Stimulated activated CD4-positive, alpha-beta T cell treated with anti-CD3 and anti-CD28 coated beads, TNF-alpha, amount 100 ng/mL, for 1 hour (primary cell): Measurements from ENCODE around the gene ZNF784.

Experiments
- DNase-seq, 3 donors: peaks; one replicate each; pipeline ENCODE4 v3.0.0-alpha.2; 2020; ENCODE audit warnings: low read depth in 3 of 3, low spot score in 1 of 3

ZNF784 gene

DNA sequence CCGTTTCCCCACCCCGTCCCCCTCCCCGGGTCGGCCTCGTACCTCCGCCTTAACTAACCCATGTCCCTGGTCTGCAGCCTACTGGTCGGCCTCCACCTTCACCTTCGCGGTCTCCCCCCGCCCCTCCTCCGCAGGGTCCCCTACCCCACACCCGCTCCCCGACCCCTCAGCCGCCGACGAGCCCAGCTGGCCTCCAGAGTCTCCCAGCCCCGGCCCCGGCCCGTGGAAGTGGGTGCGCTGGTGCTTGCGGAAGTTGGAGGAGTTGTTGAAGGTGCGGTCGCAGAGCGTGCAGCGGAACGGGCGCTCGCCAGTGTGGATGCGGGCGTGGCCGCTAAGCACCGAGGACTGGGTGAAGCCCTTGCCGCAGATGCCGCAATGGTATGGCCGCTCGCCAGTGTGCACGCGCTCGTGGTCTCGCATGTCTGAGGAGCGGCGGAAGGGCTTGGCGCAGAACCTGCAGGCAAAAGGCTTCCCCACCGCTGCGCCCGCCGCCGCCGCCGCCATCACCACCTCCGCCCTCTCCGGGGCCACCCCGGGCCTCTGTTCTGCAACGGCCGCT lies 2.6 kb downstream of the ZNF784 start:
- no peak for DNase-seq

DNA sequence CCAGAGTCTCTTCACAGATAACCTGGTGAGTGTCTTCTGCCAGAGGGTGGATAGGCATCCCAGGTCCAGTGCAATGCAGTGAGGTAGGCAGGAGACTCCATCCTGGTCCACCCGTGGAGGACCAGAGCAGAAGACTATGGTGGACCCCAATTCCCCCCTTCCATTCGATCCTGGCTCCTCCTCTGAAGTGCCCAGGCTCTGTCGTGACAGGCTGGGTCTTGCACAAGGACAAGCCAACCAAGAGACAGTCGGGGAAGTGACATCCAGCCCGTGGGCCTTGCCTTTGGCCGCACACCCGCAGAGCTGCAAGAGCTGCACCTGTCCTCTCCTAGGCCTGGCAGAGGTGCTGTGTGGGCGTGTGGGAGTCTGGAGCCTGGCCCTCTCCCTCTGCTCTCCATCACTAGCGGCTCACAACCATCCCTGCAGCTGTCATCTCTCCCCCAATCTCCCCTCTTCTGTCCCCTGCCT lies 3.1 kb downstream of the ZNF784 start:
- DNase-seq = no peak

DNA sequence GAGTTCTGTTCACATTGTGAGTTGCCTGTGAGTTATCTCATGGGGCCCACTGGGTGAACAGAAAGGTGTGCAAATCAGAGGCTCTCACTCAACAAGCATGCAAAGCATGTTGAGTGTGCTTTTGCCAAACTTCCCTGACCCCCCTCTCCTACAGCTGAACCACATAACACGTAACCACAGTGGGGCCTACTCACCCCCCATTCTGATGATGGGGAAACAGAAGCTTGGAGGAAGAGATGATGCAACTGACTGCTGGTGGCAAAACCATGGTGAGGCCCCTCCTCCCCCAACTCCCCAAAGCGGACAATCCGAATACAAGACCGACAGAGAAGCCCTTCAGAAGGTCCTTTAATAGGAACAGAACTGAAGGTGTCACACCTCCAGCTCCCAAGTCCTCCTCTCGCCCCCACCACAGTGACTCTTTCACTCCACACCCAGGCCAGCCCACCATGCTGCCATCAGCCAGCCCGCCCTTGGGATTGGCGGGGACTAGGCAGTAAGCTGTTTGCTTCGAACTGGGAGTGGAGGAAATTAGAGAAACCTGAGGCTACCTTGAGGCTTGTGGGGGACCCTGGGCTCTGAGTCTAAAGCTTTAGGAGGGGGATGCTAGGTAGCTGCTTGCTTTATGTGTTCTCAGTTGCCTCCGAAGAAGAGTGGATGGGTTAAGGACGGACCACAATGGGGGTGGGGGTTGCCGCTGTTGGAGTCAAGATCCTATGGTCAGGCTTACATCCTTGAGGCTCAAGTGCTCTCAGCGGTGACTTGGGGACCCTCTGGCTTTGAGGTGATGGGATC lies 3.8 kb downstream of the ZNF784 start:
- DNase-seq = no peak

- DNase-seq = no peak
Observed at GRCh38 chr19:55619286-55619685, 5.1 kb downstream of the ZNF784 start.

DNA sequence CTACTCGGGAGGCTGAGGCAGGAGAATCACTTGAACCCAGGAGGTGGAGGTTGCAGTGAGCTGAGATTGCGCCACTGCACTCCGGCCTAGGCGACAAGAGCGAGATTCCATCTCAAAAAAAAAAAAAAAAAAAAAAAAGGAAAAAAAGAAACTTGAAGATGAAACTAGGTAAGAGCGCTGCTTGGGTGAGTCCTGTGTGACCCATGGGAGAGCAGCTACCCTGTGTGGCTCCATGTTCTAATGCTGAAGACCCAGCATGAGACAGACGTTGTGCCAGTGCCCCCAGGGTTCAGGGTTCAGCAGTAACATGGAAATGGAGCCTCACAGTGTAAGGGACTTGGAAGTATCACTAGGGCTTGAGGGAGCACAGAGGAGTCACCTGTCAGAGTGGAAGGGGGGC lies 5.9 kb downstream of the ZNF784 start:
- DNase-seq = no peak

DNA sequence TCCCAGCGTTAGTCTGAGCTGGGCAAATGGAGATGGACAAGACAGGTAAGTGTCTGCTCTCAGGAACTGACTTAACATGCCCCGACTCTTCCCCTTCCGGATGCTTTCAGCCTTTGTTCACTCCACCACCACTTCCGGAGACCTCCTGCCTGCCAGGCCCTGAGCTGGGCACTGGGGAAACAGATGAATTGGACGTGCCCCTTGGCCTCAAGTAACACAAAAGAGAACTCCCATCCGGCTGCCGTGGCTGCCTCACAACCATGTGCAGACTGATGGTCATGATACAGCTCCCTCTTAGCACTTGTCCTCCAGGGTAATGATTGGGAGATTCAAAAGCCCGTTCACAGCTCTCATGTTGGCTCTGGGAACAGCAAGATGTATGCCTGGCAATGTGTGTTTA lies 6.9 kb downstream of the ZNF784 start:
- no peak for DNase-seq

DNA sequence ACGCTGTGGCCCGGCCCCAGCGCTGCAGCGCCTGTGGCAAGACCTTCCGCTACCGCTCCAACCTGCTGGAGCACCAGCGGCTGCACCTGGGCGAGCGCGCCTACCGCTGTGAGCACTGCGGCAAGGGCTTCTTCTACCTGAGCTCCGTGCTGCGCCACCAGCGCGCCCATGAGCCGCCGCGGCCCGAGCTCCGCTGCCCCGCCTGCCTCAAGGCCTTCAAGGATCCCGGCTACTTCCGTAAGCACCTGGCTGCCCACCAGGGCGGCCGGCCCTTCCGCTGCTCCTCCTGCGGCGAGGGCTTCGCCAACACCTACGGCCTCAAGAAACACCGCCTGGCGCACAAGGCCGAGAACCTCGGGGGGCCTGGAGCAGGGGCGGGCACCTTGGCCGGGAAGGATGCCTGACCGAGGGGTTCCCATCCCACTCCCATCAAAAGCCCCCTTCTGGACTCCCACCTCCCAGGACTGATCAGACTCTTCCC lies 7.9 kb downstream of the ZNF784 start:
- DNase-seq = no peak

- no peak for DNase-seq
Observed at GRCh38 chr19:55615543-55616394, 8.6 kb downstream of the ZNF784 start.

GRCh38 chr19:55614711-55615542 lies 9.4 kb downstream of the ZNF784 start:
- no peak for DNase-seq

DNA sequence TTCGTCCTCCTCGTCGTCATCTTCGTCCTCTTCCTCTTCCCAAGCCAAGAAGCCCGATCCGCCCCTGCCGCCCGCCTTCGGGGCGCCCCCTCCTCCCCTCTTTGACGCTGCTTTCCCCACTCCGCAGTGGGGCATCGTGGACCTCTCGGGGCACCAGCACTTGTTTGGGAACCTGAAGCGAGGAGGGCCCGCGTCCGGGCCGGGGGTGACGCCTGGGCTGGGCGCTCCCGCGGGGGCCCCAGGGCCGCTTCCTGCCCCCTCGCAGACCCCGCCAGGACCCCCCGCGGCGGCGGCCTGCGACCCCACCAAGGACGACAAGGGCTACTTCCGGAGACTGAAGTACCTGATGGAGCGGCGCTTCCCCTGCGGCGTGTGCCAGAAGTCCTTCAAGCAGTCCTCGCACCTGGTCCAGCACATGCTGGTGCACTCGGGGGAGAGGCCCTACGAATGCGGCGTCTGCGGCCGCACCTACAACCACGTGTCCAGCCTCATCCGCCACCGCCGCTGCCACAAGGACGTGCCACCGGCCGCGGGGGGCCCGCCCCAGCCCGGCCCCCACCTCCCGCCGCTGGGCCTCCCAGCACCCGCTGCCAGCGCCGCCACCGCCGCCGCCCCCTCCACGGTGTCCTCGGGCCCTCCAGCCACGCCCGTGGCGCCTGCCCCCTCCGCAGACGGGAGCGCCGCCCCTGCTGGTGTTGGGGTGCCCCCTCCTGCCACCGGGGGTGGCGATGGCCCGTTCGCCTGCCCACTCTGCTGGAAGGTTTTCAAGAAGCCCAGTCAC lies 10.2 kb downstream of the ZNF784 start:
- no peak for DNase-seq

GRCh38 chr19:55613396-55613795 lies 11.0 kb downstream of the ZNF784 start:
- no peak for DNase-seq

DNA sequence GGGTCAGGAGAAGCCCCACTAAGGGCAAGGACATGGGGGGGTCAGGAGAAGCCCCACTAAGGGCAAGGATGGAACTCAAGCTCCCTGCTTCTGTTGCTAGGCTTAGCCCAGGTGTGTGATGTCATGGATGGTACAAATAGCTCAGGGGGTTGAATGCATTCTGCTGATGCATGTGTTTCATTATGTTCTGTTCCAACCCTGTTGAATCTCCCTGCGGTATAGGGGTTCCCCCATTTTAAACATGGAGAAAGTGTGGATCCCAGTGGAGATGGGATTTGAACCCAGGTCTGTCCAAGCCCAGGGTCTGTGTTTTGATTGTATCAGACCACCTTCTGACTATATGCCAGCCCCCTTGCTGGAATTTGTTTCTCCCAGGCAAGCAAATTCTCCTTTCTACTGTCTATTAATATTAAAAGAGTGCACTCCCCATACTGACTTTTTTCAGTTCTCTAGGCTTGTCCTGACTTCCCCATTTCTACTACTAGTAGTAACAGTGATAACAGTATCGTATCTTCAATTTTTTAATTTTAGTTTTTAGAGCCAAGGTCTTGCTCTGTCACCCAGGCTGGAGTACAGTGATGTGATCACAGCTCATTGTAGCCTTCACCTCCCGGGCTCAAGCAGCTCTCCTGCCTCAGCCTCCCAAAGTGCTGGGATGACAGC lies 12.3 kb downstream of the ZNF784 start:
- DNase-seq = no peak

DNA sequence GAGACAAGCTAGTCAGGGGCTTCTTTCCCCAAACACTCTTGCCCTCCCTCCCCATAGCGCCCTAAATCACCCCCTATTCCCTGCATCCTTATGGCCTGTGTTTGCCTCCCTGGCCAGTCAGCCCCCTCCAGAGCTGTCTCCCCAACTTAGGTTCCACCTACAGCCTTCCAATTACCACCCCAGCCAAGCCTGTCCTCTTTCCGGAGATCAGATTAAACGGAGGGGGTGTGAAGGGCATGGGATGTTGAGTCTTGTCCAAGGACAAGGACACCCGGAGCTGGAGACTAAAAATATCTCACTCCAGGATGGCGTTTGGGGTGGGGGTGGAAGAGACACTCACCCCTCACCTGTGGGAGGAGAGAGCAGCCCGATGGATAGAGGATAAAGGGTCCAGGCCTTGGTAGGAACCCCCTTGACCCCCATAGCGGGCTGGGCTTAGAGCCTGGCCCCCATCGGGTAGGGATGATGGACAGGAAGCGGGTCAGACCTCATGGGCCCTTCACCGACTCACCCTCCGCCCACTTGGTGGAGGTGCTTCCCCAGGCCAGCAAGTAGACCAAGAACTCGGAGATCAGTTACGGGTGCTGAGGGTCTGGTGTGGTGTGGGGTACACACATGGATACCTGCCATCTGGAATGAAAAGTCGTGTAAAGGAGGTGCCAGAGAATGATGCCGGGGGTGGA lies 12.9 kb downstream of the ZNF784 start:
- DNase-seq = no peak

DNA sequence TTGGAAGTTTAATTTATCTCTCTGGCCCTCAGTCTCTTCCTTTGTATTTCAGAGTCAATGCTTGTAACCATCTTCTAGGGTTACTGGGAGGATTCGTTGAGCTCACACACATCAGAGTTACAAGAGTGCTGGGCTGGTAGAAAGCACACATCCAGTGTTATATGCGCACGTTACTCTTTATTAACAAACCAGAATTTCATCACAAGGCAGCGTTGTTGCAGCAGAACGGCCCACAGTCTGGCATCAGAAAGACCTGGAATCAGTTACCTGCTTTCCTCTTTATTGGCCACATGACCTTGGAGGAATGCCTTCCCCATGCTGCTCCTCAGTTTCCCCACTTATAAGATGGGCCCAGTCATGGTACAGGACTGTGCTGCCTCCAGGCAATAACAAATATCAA lies 15.0 kb downstream of the ZNF784 start:
- no peak for DNase-seq

DNA sequence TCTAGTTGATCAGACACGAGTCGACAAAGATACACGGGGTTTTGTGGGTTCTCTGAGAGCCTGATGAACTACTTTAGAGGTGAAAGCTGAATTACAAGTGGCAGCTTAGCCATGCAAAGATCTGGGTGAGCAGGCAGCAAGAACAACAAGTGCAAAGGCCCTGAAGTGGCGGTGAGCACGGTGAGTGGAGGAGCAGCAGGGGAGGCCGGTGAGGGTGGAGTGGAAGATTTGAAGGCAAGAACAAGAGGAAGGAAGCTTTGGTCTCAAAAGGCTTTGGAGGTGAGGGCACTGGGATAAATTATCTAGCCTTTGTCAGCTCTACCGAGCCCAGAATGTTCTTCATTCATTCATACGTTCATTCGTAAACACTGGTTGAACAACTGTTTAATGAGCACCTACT lies 17.5 kb downstream of the ZNF784 start:
- no peak for DNase-seq

GRCh38 chr19:55606471-55606787 lies 17.9 kb downstream of the ZNF784 start:
- no peak for DNase-seq

- DNase-seq = peak in 2 of 3 donors; percentile 36 to 45
Observed at GRCh38 chr19:55605637-55606470, 18.5 kb downstream of the ZNF784 start, which contains the start of gene ZNF865. Gene ZNF865, plus strand, starts transcription at chr19:55605647. Its CDS starts 7,972 bp downstream, at chr19:55613619.

DNA sequence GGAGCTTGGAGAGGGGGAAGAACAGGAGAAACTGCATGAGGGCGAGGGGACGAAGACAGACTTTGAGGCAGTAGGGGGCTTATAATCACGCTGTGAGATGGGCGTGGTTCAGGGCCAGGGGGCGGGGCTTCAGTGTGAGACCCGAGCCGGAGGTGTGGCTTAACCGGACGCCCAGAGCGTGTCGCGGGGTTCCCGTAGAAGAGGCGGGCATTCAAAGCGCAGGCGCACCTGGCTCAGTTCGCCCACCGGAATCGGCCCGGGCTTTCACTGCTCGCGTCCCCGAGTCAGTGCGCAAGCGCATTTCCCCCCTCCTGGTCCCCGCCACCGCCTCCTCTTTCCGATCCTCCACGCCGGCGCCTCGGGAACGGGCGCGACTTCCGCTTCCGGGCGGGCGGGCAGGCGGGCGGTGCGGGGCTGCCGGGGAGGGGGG lies 19.1 kb downstream of the ZNF784 start:
- peak; percentile 96 to 99 (median 97) for DNase-seq
